T-helper 17 cell (primary cell): ENCODE measurements around the gene CCN5. TPM values are rescaled to one million over a fixed set of nuclear protein-coding genes. Genes with fewer than 3 reads are reported as not detected.

ENCODE experiments used
- ATAC-seq: fragments of 150-1000 bp; cut with Tn5 transposase; 2 replicates; pipeline ENCODE4 v1.10.0; 2021; ENCODE audit warnings: mild to moderate bottlenecking, moderate library complexity
- DNase-seq, 3 donors: peaks; one replicate each; pipeline versions ENCODE4 v3.0.0 to v3.0.0-alpha.2; 2020 to 2021
- H3K9me3 ChIP-seq: one replicate; pipeline ENCODE4 v1.7.0; 2013; ENCODE audit warnings: low read length, mild to moderate bottlenecking; ENCODE audit not compliant: control insufficient read depth, poor library complexity, severe bottlenecking
- H3K27ac Mint-ChIP-seq: one replicate; pipeline ENCODE4 v1.8.0; 2022; ENCODE audit warnings: mild to moderate bottlenecking, moderate library complexity, mixed read lengths
- H3K27me3 Mint-ChIP-seq: one replicate; pipeline ENCODE4 v1.8.0; 2022; ENCODE audit warnings: mixed read lengths
- H3K36me3 Mint-ChIP-seq: one replicate; pipeline ENCODE4 v1.8.0; 2022; ENCODE audit warnings: low read depth, mixed read lengths
- H3K4me1 Mint-ChIP-seq: one replicate; pipeline ENCODE4 v1.8.0; 2022; ENCODE audit warnings: mild to moderate bottlenecking, mixed read lengths
- H3K4me3 Mint-ChIP-seq: one replicate; pipeline ENCODE4 v1.8.0; 2022; ENCODE audit warnings: mild to moderate bottlenecking, moderate library complexity, mixed read lengths
- total RNA-seq, 4 donors: library from RNA in 2 of 4; stranded (reverse) in 2 of 4; gene quantifications; one replicate each; pipeline ENCODE4 v1.2.3 and lab custom pipeline; 2022 to 2026

CCN5 gene
- total RNA-seq, 2 donors from 2014 or later, result not detected

DNA sequence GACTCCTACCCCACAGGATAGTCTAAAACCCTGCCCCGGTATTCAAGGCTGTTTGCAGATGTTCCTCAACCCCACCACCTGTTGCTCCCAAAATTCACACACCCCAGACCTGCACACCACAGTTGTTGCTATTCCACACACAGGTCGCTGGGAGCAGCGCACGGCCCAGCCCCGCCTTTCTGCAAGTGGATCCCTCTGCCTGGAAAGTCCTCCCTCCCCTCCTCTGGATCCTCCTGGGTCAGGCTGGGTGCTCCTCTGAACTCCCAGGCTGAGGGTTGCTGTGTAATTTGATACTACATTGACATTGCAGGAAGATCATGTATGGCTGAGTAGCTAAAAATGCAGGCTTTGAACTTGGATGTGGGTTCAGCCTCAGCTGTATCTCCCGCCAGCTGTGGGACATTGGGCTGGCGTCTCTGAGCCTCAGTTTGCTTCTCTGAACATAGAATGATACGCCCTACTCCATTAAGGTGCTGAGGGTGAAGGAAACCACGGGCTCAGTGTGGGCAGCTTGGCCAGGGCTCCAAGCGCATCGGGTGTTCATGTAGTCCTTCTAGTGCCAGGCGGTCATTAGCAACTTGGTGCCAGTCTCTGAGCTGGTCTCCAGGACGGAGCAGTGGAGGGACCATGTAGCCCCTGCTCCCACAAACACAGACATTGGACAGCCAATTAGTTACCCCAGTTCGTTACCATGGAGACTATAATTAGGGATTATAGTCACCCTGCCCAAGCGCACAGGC lies 13.9 kb upstream of the CCN5 start:
- no peaks in the 10 kb centered on the region for H3K4me1 Mint-ChIP-seq
- no peak overlapping the region for H3K4me3 Mint-ChIP-seq
- H3K9me3 ChIP-seq, result no peaks in the 10 kb centered on the region
- H3K27ac Mint-ChIP-seq, result no peak overlapping the region
- H3K36me3 Mint-ChIP-seq, result peaks cover 3% of the 10 kb centered on the region
- H3K27me3 Mint-ChIP-seq, result peaks cover 19% of the 10 kb centered on the region
- ATAC-seq (no peak), DNase-seq (no peak)

DNA sequence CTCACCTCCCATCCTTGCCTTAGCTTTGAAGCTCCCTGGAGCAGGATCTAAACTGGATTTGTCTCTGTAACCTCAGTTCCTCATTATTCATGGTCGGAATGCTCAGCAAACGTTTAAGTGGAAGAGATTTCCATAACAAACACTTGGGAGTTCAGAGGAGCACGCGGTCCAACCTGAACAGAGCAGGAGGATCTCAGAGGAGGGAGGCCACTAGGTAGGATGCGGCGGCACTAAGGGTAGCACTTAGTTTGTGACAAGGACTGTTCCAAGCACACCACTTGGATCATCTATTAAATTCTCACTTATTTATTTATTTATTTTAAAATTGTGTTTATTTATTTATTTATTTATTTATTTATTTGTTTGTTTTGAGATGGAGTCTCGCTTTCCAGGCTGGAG lies 13.3 kb upstream of the CCN5 start:
- DNase-seq (no peak), ATAC-seq (no peak)
- no peak overlapping the region for H3K4me3 Mint-ChIP-seq
- no peaks in the 10 kb centered on the region for H3K9me3 ChIP-seq
- H3K27me3 Mint-ChIP-seq, result peaks cover 24% of the 10 kb centered on the region
- no peaks in the 10 kb centered on the region for H3K4me1 Mint-ChIP-seq
- no peak overlapping the region for H3K27ac Mint-ChIP-seq
- peaks cover 3% of the 10 kb centered on the region for H3K36me3 Mint-ChIP-seq

DNA sequence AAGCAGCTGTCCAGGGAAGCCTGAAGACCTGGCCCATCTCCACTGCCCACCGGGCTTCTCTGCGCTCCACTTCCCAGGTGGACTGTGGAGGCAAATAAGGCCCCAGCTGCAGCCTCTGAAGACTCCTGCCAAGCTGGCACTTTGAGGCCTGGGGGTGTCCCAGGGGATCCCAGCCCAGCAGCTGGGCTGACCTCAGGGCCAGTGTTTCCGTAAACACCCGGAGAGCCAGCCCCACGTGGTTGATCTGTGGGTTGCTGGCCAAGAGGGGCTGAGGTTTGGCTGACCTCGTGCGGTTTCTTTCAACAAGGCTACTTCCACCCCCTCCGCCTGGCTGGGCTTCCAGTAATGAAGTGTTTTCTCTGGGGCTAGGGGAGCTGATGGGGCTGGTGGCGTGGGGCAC lies 12.4 kb upstream of the CCN5 start:
- no peak overlapping the region for H3K4me3 Mint-ChIP-seq
- H3K4me1 Mint-ChIP-seq, result no peaks in the 10 kb centered on the region
- peaks cover 24% of the 10 kb centered on the region for H3K27me3 Mint-ChIP-seq
- no peak for DNase-seq
- peaks cover 3% of the 10 kb centered on the region for H3K36me3 Mint-ChIP-seq
- no peaks in the 10 kb centered on the region for H3K9me3 ChIP-seq
- no peak for ATAC-seq
- H3K27ac Mint-ChIP-seq, result no peak overlapping the region

DNA sequence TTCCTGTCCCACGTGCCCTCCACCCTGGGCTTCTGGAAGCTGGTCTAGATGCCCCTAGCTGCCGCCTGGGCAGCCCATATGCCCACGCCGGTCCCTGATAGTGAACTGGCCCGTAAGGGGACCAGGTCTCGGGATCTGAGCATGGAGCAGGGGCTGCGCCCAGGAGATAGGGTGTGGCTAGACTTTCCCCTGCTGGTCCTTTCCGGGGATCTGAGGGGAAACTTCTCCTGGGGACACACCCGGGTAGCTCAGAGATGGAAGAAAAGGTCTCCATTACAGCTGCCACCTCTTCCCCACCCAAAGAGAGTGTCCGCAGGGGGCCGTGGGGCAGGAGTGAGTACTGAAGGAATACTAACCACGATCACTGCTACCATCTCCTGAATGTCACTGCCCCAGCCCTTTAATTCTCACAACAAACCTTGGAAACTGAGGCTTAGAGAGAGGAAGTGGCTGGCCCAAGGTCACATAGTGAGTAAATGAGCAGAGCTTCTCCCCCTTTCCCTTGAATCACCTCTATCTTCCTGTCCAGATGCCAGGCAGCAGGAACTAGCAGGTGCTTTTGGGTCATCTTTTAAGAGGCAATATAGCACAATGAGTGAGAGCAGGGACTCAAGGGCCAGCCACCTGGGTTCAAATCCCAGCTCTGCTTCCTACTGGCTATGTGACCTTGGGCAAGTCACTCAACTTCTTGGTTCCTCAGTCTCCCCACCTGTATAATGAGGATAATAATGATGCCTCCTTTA lies 11.8 kb upstream of the CCN5 start:
- Mint-ChIP-seq H3K36me3 (peaks cover 3% of the 10 kb centered on the region), H3K4me3 (no peak overlapping the region), H3K4me1 (no peaks in the 10 kb centered on the region), H3K27me3 (peaks cover 24% of the 10 kb centered on the region), H3K27ac (no peak overlapping the region)
- DNase-seq, result no peak
- no peak for ATAC-seq
- no peaks in the 10 kb centered on the region for H3K9me3 ChIP-seq

DNA sequence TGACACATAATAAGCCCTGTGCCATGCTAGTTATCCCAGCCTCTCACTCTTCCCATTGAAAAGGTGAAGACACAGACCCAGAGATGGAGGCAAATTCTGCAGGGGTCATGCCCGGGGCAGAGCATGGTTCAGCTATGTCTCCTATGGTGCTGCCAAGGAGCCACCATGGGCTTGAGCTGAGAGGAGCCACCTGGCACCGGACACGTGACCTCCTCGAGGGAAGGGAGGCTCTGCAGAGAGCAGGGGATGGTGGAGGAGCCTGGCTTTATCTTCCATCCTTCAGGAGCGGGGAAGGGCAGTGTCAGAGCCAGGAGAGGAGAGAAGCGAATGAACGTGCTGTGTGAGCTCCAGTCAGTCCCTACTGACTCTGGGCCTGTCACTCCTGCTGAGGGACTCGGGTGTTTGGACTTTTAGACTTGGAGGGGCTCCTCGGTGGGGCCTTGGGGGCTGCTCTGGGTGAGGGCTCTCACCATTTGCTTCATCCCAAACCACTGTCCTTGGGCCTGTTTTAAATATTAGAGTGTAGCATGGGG lies 11.1 kb upstream of the CCN5 start:
- DNase-seq (no peak), ATAC-seq (no peak)
- Mint-ChIP-seq H3K4me3 (no peak overlapping the region), H3K27me3 (peaks cover 24% of the 10 kb centered on the region), H3K27ac (no peak overlapping the region), H3K4me1 (no peaks in the 10 kb centered on the region), H3K36me3 (peaks cover 3% of the 10 kb centered on the region)
- H3K9me3 ChIP-seq, result no peaks in the 10 kb centered on the region

DNA sequence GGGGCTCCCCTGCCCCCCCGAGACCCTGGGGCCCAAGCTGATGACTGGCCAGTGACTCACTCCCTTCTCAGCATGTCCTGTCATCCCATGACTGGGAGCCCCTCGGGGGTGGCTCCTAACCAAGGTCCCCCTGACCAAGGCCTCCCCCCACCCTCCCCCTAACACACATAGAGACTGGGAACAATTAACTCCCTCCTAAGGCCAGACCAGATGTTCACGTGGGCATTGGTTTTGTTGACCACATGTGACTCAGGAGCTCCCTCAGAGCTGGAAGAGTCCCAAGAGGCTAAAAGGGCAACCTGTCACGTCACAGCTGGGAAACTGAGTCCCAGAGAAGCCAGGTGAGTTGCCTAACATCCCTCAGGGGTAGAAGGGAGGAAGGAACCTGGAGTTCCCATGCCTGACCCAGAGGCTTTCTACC lies 10.6 kb upstream of the CCN5 start:
- H3K4me1 Mint-ChIP-seq, result no peaks in the 10 kb centered on the region
- DNase-seq, result no peak
- H3K27ac Mint-ChIP-seq, result no peak overlapping the region
- H3K36me3 Mint-ChIP-seq, result peaks cover 3% of the 10 kb centered on the region
- no peak for ATAC-seq
- peaks cover 24% of the 10 kb centered on the region for H3K27me3 Mint-ChIP-seq
- no peak overlapping the region for H3K4me3 Mint-ChIP-seq
- no peaks in the 10 kb centered on the region for H3K9me3 ChIP-seq

DNA sequence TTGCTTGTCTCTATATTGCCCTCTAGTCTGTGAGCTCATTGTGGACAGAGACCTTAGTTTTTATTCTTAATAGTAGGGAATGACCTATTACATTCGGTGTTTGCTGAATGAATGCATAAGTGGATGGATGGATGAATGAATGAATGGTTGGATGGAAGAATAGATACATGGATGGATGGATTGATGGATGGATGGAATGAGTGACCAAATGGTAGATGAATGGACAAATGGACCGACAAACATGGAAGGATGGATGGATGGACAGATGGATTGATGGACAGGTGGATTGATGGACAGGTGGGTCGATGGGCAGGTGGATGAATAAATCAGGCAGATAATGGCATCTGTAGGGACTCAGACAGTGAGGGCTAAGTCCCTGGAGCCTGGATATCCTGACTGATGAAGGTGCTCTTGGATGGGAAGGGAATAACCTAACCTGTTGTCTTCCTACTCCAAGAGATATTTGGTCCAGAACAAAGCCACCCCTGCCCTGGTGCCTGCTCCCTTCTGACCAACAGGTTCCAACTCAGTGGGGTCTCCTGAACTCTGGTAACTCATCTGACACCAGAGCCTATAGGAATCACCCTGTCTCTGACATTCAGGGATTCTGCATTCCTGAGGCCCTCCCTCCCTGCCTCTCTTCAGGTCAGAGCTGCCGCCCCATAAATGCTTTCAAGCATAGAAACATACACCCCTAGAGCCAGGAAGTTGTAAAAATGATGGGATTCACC lies 9.6 kb upstream of the CCN5 start:
- no peak overlapping the region for H3K27ac Mint-ChIP-seq
- peaks cover 24% of the 10 kb centered on the region for H3K27me3 Mint-ChIP-seq
- DNase-seq (no peak), ATAC-seq (no peak)
- H3K9me3 ChIP-seq, result no peaks in the 10 kb centered on the region
- H3K4me1 Mint-ChIP-seq, result no peaks in the 10 kb centered on the region
- H3K4me3 Mint-ChIP-seq, result no peak overlapping the region
- H3K36me3 Mint-ChIP-seq, result peaks cover 3% of the 10 kb centered on the region

DNA sequence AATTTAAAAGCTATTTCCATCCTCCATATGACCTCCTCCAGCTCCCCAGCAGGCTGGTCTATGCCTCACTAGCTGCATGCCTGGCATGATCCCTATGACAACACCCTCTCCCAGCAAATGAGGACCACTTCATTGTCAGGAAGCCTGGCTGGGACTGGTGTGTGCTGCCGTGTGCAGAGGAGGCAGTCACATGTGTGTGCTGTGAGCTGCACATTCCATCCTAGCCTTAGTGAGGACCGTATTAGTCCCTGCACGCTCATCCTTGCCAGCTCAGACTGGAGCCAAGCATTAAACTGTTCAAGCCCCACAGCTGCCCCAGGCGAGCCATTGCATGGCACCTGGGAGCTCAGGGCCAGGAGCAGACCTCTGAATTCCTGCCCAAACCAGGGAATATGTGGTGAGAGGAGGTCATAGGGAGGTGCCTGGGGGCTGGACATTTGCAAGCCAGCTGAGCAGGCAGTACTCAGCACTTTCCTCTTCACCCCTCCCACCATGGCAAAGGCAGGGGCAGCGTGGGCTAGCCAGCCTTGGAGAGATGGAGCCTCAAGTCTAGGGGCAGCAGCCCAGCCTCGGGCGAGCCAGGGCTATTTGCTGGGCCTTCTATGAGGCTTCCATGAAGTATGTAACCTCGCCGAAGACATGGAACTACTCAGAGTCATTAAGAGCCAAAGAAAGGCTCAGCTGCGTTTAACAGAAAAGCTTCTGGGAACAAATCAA lies 8.7 kb upstream of the CCN5 start:
- DNase-seq (no peak), ATAC-seq (no peak)
- Mint-ChIP-seq H3K4me3 (no peak overlapping the region), H3K27me3 (peaks cover 22% of the 10 kb centered on the region), H3K4me1 (no peaks in the 10 kb centered on the region), H3K36me3 (peaks cover 3% of the 10 kb centered on the region), H3K27ac (no peak overlapping the region)
- H3K9me3 ChIP-seq, result no peaks in the 10 kb centered on the region

DNA sequence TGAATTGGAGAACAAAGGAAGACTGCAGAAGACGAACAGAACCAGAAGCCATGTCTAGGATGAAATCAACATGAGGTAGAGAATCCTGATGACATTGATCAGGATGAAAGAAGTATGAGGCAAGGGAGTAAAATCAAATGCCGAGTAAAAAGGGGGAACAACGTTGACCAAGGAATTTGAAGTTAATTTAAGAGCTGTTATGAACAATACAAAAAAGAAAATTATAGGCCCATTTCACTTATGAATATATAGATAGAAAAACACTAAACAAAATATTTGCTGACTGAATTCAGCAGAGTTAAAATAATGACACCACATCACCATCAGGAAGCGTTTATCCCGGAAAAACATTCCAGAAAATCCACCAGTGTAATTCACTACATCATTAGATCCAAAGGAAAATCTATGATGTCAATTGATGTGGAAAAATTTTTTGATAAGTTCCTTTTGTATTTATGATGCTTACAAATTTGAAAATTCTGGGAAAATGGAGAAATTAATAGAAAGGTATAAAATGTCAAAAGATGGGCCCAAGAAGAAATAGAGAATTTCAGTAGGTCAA lies 8.1 kb upstream of the CCN5 start:
- H3K9me3 ChIP-seq, result no peaks in the 10 kb centered on the region
- H3K4me3 Mint-ChIP-seq, result no peak overlapping the region
- H3K27me3 Mint-ChIP-seq, result peaks cover 26% of the 10 kb centered on the region
- DNase-seq (no peak), ATAC-seq (no peak)
- peaks cover 3% of the 10 kb centered on the region for H3K36me3 Mint-ChIP-seq
- H3K27ac Mint-ChIP-seq, result no peak overlapping the region
- no peaks in the 10 kb centered on the region for H3K4me1 Mint-ChIP-seq

DNA sequence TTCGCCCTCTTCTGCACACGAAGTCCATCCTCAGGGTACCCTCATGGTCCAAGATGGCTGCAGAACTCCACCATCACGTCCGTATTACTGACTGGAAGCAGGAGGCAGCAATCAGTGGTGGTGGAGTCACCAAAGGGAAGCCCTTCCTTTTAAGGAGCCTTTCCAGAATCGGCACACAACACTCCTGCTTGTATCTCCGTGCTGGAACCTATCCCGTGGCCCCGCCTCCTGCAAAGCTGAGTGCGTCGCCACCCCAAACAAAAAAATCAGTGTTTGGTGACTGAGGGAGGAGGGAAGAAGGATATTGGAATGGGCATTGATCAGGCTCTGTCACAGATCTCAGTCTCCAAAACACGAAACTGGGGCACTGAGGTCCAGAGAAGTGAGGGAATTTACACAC lies 5.8 kb upstream of the CCN5 start:
- peaks cover 4% of the 10 kb centered on the region for H3K4me1 Mint-ChIP-seq
- peaks cover 21% of the 10 kb centered on the region for H3K27me3 Mint-ChIP-seq
- DNase-seq, result no peak
- no peak overlapping the region for H3K27ac Mint-ChIP-seq
- H3K4me3 Mint-ChIP-seq, result no peak overlapping the region
- peaks cover 7% of the 10 kb centered on the region for H3K36me3 Mint-ChIP-seq
- ATAC-seq, result no peak
- no peaks in the 10 kb centered on the region for H3K9me3 ChIP-seq

DNA sequence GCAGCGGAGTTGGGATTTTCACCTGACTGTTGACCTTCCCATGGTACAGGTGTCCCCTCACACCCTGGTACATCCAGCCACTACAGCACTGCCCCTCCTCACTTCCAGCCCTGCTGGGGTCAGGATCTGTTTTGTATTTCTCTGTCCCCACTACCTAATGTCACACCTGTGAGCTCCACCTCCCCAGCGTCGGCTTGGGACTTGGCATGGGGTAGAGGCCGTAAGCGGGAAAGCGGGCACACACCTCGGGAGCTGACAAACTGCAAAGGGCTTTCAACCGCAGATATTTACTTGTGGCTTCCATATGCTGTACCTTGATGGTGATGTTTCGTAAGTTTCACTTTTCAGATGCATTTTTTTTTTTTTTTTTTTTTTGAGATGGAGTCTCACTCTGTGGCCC lies 5.4 kb upstream of the CCN5 start:
- H3K4me1 Mint-ChIP-seq, result peaks cover 4% of the 10 kb centered on the region
- ATAC-seq (no peak), DNase-seq (no peak)
- no peak overlapping the region for H3K27ac Mint-ChIP-seq
- no peak overlapping the region for H3K4me3 Mint-ChIP-seq
- peaks cover 24% of the 10 kb centered on the region for H3K27me3 Mint-ChIP-seq
- H3K9me3 ChIP-seq, result no peaks in the 10 kb centered on the region
- peaks cover 7% of the 10 kb centered on the region for H3K36me3 Mint-ChIP-seq

DNA sequence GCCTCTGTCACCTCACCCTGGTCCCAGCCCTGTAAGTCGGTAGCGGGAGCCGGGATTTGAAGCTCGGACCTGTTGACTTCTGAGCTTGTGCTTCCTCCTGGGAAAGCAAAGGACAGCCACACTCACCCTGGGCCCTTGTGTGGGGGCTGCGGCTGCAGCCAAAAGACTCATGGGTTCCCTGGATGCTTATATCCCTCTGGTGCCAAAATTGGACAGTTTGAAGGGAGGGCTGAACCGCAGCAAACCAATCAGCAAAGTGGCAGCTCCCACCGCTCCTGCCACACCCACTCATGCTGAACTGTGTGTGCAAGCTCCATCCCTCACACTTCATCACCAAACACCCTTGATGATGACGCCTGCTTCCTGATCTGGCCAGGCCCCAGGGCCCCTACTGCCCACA lies 3.9 kb upstream of the CCN5 start:
- Mint-ChIP-seq H3K36me3 (peaks cover 4% of the 10 kb centered on the region), H3K4me3 (no peak overlapping the region), H3K27me3 (peaks cover 24% of the 10 kb centered on the region), H3K27ac (no peak overlapping the region), H3K4me1 (peaks cover 4% of the 10 kb centered on the region)
- H3K9me3 ChIP-seq, result no peaks in the 10 kb centered on the region
- ATAC-seq (no peak), DNase-seq (no peak)
